Skeletal muscle cell (primary cell): Measurements from ENCODE around the gene SLC24A2.

Source experiments
- DNase-seq: peaks from one replicate; pipeline ENCODE4 v3.0.0-alpha.2; 2010; ENCODE audit warnings: low read depth
- H3K4me3 ChIP-seq: 2 replicates; pipeline ENCODE4 v1.5.1; 2011; ENCODE audit warnings: low read depth, mild to moderate bottlenecking, control low read depth, low read length, moderate library complexity

The SLC24A2 gene

GRCh38 chr9:19769213-19769612 is 19.6 kb downstream of the SLC24A2 start:
- DNase-seq = no peak
- H3K4me3 ChIP-seq = no peak overlapping the region

- no peak overlapping the region for H3K4me3 ChIP-seq
- DNase-seq = no peak
Observed at GRCh38 chr9:19768798-19769197, 20.0 kb downstream of the SLC24A2 start.

GRCh38 chr9:19759066-19759465 is 29.8 kb downstream of the SLC24A2 start:
- H3K4me3 ChIP-seq = no peak overlapping the region
- no peak for DNase-seq

- DNase-seq = no peak
- H3K4me3 ChIP-seq = no peak overlapping the region
Observed at GRCh38 chr9:19757745-19758144, 31.1 kb downstream of the SLC24A2 start.

- no peak for DNase-seq
- no peak overlapping the region for H3K4me3 ChIP-seq
Observed at GRCh38 chr9:19754921-19755320, 33.9 kb downstream of the SLC24A2 start.

- DNase-seq = no peak
- H3K4me3 ChIP-seq = no peak overlapping the region
Observed at GRCh38 chr9:19748278-19749126, 40.3 kb downstream of the SLC24A2 start.

GRCh38 chr9:19746223-19746622 is 42.6 kb downstream of the SLC24A2 start:
- DNase-seq = no peak
- no peak overlapping the region for H3K4me3 ChIP-seq

GRCh38 chr9:19741178-19741577 is 47.7 kb downstream of the SLC24A2 start:
- no peak for DNase-seq
- no peak overlapping the region for H3K4me3 ChIP-seq
